Suprapubic skin (tissue), 4 donors: ENCODE measurements around the gene PDZRN3. TPM values are rescaled to one million over a fixed set of nuclear protein-coding genes. Genes with fewer than 3 reads are reported as not detected.

Experiments
- DNase-seq, 2 donors: peaks; one replicate each; pipeline ENCODE4 v3.0.0-alpha.2; 2019; ENCODE audit warnings: low spot score in 2 of 2
- H3K27ac ChIP-seq: fragments of 200-600 bp; sonication (generic); one replicate; pipeline ENCODE4 v1.5.1; 2019
- H3K27me3 ChIP-seq: fragments of 200-600 bp; sonication (generic); one replicate; pipeline ENCODE4 v1.5.1; 2019
- H3K36me3 ChIP-seq: fragments of 200-600 bp; sonication (generic); one replicate; pipeline ENCODE4 v1.5.1; 2019
- H3K4me1 ChIP-seq: fragments of 200-600 bp; sonication (generic); one replicate; pipeline ENCODE4 v1.5.1; 2019
- H3K4me3 ChIP-seq: fragments of 200-600 bp; sonication (generic); one replicate; pipeline ENCODE4 v1.5.1; 2019; ENCODE audit warnings: mild to moderate bottlenecking
- H3K9me3 ChIP-seq: fragments of 200-600 bp; sonication (generic); one replicate; pipeline ENCODE4 v1.5.1; 2019
- EP300 ChIP-seq: sonication (generic); formaldehyde crosslinking; IDR thresholded peaks from one replicate; pipeline ENCODE4 v1.6.1; 2017; ENCODE audit warnings: antibody characterized with exemption
- POLR2A ChIP-seq, 2 donors: fragments of 450-650 bp; IDR thresholded peaks; one replicate each; pipeline ENCODE4 v1.6.1; 2017; ENCODE audit warnings: antibody characterized with exemption in 2 of 2, mild to moderate bottlenecking in 2 of 2, moderate library complexity in 2 of 2
- POLR2AphosphoS5 ChIP-seq, 3 donors: sonication (generic); formaldehyde crosslinking; IDR thresholded peaks; one replicate each; pipeline ENCODE4 v1.6.1; 2017; ENCODE audit warnings: antibody characterized with exemption in 3 of 3
- WGBS: methylation state at CpG from one replicate; pipeline ENCODE4 v1.1.5; 2018; 5-methylcytosine and 5-hydroxymethylcytosine counted together
- total RNA-seq, 4 donors: library from RNA; depleted of rRNA; stranded (reverse); fragments of >200 nt; gene quantifications; one replicate each; pipeline ENCODE4 v1.1.0, GENCODE V29; 2016
- TF ChIP-seq, protein P1 (sequence below), 2 donors: fragments of 200-600 bp in 1 of 2; fragments of 450-650 bp in 1 of 2; sonication (generic) in 1 of 2; IDR thresholded peaks; one replicate each; pipeline ENCODE4 v1.5.1; 2016 to 2019; ENCODE audit warnings: antibody characterized with exemption in 2 of 2, mild to moderate bottlenecking in 1 of 2, moderate library complexity in 1 of 2

Gene PDZRN3
- total RNA-seq, 4 donors from 2014 or later = 9.2 to 33.3 (median 13.7) TPM

DNA sequence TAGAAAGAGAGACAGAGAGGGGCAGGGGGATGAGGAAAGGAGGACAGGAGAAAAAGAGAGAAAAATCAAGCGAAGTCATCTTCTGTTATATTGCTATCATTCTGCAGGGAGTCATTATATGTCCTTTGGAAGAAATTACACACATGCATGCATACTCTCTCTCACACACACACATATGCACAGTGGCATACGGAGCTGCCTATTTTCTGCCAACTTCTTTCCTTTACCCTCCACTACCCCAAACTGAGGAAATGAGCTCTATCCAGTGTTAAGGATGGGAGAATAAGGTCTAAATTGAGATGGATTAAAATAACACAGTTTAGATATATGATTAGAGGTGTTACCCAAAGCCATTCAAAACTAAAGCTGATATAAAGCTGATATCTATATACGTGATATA lies 48.8 kb downstream of the PDZRN3 start:
- Histone ChIP-seq H3K4me1 (peaks cover 8% of the 10 kb centered on the region), H3K36me3 (no peaks in the 10 kb centered on the region), H3K27me3 (no peaks in the 10 kb centered on the region), H3K4me3 (no peak overlapping the region), H3K9me3 (no peaks in the 10 kb centered on the region), H3K27ac (no peak overlapping the region)
- 89% methylated on average over 3 of the region's 3 CpGs for WGBS
- DNase-seq = no peak
- TF ChIP-seq EP300 (no peak), POLR2A (IDR thresholded peaks at IDR 0.05) (no peak), POLR2AphosphoS5 (IDR thresholded peaks at IDR 0.05) (no peak)
- TF ChIP-seq, protein P1, sequence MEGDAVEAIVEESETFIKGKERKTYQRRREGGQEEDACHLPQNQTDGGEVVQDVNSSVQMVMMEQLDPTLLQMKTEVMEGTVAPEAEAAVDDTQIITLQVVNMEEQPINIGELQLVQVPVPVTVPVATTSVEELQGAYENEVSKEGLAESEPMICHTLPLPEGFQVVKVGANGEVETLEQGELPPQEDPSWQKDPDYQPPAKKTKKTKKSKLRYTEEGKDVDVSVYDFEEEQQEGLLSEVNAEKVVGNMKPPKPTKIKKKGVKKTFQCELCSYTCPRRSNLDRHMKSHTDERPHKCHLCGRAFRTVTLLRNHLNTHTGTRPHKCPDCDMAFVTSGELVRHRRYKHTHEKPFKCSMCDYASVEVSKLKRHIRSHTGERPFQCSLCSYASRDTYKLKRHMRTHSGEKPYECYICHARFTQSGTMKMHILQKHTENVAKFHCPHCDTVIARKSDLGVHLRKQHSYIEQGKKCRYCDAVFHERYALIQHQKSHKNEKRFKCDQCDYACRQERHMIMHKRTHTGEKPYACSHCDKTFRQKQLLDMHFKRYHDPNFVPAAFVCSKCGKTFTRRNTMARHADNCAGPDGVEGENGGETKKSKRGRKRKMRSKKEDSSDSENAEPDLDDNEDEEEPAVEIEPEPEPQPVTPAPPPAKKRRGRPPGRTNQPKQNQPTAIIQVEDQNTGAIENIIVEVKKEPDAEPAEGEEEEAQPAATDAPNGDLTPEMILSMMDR (IDR thresholded peaks at IDR 0.05) = no peak

DNA sequence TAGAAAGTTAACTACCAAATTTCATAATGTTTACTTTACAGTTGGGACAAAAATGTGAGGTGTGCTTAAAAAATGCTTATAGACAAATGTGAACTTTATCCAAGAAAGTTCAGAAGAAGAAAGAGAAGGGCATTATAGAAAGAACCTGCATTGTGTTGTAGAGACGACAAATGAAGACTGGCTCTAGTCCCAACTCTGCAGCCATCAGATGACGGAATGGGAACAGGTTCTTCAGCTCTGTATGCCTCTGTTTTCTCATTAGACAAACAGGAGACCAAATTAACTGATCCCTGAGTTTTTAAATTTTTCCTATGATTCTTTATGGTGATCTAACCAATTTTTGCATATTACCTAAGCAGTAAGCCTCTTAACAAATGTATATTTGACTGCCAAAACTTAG lies 49.2 kb downstream of the PDZRN3 start:
- no peak overlapping the region for H3K27ac ChIP-seq
- H3K4me3 ChIP-seq = no peak overlapping the region
- no peaks in the 10 kb centered on the region for H3K9me3 ChIP-seq
- H3K36me3 ChIP-seq = no peaks in the 10 kb centered on the region
- H3K27me3 ChIP-seq = no peaks in the 10 kb centered on the region
- TF ChIP-seq POLR2A (IDR thresholded peaks at IDR 0.05) (no peak), EP300 (no peak), POLR2AphosphoS5 (IDR thresholded peaks at IDR 0.05) (no peak)
- TF ChIP-seq, protein P1 (IDR thresholded peaks at IDR 0.05) = no peak
- 54% methylated on average over 2 of the region's 2 CpGs for WGBS
- peaks cover 3% of the 10 kb centered on the region for H3K4me1 ChIP-seq
- no peak for DNase-seq

DNA sequence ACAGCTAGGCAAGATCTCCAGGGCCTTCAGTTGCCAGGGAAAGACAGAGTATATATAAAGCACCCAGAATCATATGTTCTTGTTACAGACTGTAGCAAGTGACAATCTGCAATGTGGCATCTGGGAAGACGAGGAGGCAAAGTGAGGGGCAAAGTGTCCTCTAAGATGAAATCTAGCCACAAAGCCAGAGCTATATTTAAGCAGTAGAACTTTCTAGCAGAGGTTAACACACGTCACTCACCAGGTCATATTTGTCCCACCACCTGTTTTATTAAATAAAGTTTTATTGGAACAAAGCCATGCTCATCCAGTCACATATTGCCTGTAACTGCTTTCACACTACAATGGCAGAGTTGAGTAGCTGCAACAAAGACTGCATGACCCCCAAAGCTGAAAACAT lies 51.5 kb downstream of the PDZRN3 start:
- H3K9me3 ChIP-seq = no peaks in the 10 kb centered on the region
- H3K36me3 ChIP-seq = no peaks in the 10 kb centered on the region
- no peaks in the 10 kb centered on the region for H3K27me3 ChIP-seq
- WGBS = 83% methylated on average over 2 of the region's 2 CpGs
- no peak overlapping the region for H3K27ac ChIP-seq
- no peak for DNase-seq
- TF ChIP-seq POLR2AphosphoS5 (IDR thresholded peaks at IDR 0.05) (no peak), EP300 (no peak), POLR2A (IDR thresholded peaks at IDR 0.05) (no peak)
- TF ChIP-seq, protein P1 (IDR thresholded peaks at IDR 0.05) = no peak
- no peak overlapping the region for H3K4me3 ChIP-seq
- H3K4me1 ChIP-seq = no peaks in the 10 kb centered on the region

DNA sequence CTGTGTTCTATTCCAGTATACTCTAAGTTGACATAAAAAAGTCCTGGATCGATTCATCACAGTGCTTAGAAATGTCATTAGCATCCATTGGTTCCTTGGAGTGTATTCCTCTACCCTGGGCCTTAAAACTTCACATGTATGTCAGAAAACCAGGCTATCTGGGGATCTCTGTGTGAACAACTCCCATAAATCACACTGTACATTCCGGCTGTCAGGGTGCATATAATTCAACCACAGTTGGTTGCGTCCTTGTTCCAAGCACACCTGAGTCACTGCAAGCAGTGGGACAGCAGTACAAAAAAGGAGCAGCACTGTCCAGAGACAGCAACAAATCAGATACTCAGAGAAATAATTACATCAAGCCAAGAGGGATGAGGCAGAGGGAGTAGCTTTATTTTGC lies 52.4 kb downstream of the PDZRN3 start:
- no peak for DNase-seq
- WGBS = 45% methylated on average over 3 of the region's 3 CpGs
- H3K27ac ChIP-seq = no peak overlapping the region

DNA sequence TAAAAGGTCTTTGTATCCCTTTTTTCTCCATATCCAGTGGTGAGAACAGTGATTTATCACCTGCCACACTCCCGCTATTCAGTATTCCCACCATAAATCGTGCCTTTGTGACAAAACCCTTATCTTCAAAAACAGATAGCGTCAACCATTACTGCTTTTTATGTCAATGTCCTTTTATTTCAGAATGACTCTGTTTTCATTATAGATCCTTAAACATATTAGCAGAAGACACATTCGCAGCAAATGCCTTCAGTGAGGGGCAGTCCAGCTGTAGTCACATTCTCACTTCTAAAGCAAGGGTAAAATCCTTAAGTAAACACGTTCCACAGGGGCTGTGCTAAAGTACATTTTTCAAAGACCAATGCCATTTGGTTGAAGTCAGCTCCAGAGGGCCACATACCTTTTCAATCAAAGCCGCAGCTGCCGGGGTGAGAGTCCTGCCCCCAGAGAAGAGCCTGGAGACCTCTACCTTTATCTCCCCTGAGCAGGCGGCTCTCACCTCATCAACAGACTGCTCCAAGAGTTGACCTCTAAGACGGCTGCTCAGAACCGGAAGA lies 53.4 kb downstream of the PDZRN3 start:
- Histone ChIP-seq H3K36me3 (no peaks in the 10 kb centered on the region), H3K4me1 (no peaks in the 10 kb centered on the region), H3K9me3 (no peaks in the 10 kb centered on the region), H3K27ac (no peak overlapping the region), H3K27me3 (no peaks in the 10 kb centered on the region), H3K4me3 (no peak overlapping the region)
- DNase-seq = no peak
- TF ChIP-seq, protein P1 (IDR thresholded peaks at IDR 0.05) = no peak
- TF ChIP-seq POLR2A (IDR thresholded peaks at IDR 0.05) (no peak), POLR2AphosphoS5 (IDR thresholded peaks at IDR 0.05) (no peak), EP300 (no peak)
- WGBS = 65% methylated on average over 10 of the region's 10 CpGs

More for the DNA sequence above, 52.4 kb downstream of the PDZRN3 start:
- no peak for TF ChIP-seq POLR2AphosphoS5 (IDR thresholded peaks at IDR 0.05)
- no peak for TF ChIP-seq POLR2A (IDR thresholded peaks at IDR 0.05)
- H3K36me3 ChIP-seq = no peaks in the 10 kb centered on the region
- H3K4me1 ChIP-seq = no peaks in the 10 kb centered on the region
- no peaks in the 10 kb centered on the region for H3K9me3 ChIP-seq
- H3K4me3 ChIP-seq = no peak overlapping the region
- H3K27me3 ChIP-seq = no peaks in the 10 kb centered on the region
